Measurements from ENCODE around the gene PALS2. TPM values are rescaled to one million over a fixed set of nuclear protein-coding genes. Genes with fewer than 3 reads are reported as not detected.

The PALS2 gene
- total and polyA plus RNA-seq, 9 of the 15 experiments (the other 6 are each of a cell fraction or from before 2014, with no cell fraction given) = 5.9 to 35.0 (median 17.7) TPM

- TF ChIP-seq TSHZ1 (CRISPR knock-in tag; IDR thresholded peaks at IDR 0.05) (no peak), CEBPZ (IDR thresholded peaks at IDR 0.05; ENCODE audit: borderline replicate concordance, low read depth, low read length) (no peak)
Observed at GRCh38 chr7:24545215-24545614, 28.0 kb upstream of the PALS2 start (continued).

- intact Hi-C loops (cut with micrococcal nuclease) = no loop called here
- Histone ChIP-seq H3K27me3 (ENCODE audit: control insufficient read depth in 2 of 2, insufficient read depth in 2 of 2, low read length in 2 of 2) (peaks cover 14 to 19% of the 10 kb centered on the region in 2 experiments; a peak in 4 of 5 replicates), H3K27ac (ENCODE audit: extremely low read depth, low read depth, low read length) (no peak overlapping the region), H3K36me3 (ENCODE audit: control insufficient read depth, insufficient read depth, low read length) (no peaks in the 10 kb centered on the region), H3K4me2 (ENCODE audit: insufficient read depth, low read length) (no peak overlapping the region), H3K79me2 (ENCODE audit: control insufficient read depth, insufficient read depth, low read length) (no peaks in the 10 kb centered on the region), H3K9me3 (replicated peaks; ENCODE audit: control insufficient read depth, insufficient read depth, low read depth, low read length) (no peaks in the 10 kb centered on the region), H3K4me1 (replicated peaks in 1 of 2; ENCODE audit: control insufficient read depth in 2 of 2, insufficient read depth in 2 of 2, low read length in 2 of 2) (no peaks in the 10 kb centered on the region), H3K9me1 (ENCODE audit: control insufficient read depth, insufficient read depth, low read length) (no peaks in the 10 kb centered on the region), H3K4me3 (no peak overlapping the region), H4K20me1 (replicated peaks; ENCODE audit: control insufficient read depth, insufficient read depth, low read length) (no peaks in the 10 kb centered on the region), H3K9ac (ENCODE audit: insufficient read depth in 1 of 2, low read depth in 2 of 2, low read length in 2 of 2) (no peak overlapping the region), H2AFZ (ENCODE audit: low read depth, low read length) (no peak overlapping the region)
- ChIA-PET CTCF (ENCODE audit: low intra/inter-chr PET ratio) (no interaction called here), POLR2A (no interaction called here)
- no peak for FAIRE-seq
- no peak for ATAC-seq
- no TSS peak for BruUV-seq (replicated peaks)
- in situ Hi-C loops (cut with MboI) = no loop called here
- no peak for DNase-seq (ENCODE audit: extremely low read depth in 1 of 4, low spot score in 3 of 4)
- TF ChIP-seq ZNF57 (CRISPR knock-in tag; IDR thresholded peaks at IDR 0.05) (no peak), ZKSCAN1 (IDR thresholded peaks at IDR 0.05; ENCODE audit: low read depth, low read length) (no peak), HCFC1 (IDR thresholded peaks at IDR 0.05; ENCODE audit: low read depth, low read length) (no peak), ZNF316 (IDR thresholded peaks at IDR 0.05) (no peak), TCF15 (CRISPR knock-in tag; IDR thresholded peaks at IDR 0.05) (no peak), ZNF408 (CRISPR knock-in tag; IDR thresholded peaks at IDR 0.05; ENCODE audit: low read depth) (no peak), OTX1 (CRISPR knock-in tag; IDR thresholded peaks at IDR 0.05) (no peak), SFPQ (IDR thresholded peaks at IDR 0.05; ENCODE audit: low read depth, low read length) (no peak), STAG1 (CRISPR knock-in tag; IDR thresholded peaks at IDR 0.05; ENCODE audit: borderline replicate concordance) (no peak), MXI1 (IDR thresholded peaks at IDR 0.05; ENCODE audit: low read depth, low read length) (no peak)
Observed at GRCh38 chr7:24548390-24548789, 24.9 kb upstream of the PALS2 start.
